ENCODE results near the gene PIP4K2A.

DNA sequence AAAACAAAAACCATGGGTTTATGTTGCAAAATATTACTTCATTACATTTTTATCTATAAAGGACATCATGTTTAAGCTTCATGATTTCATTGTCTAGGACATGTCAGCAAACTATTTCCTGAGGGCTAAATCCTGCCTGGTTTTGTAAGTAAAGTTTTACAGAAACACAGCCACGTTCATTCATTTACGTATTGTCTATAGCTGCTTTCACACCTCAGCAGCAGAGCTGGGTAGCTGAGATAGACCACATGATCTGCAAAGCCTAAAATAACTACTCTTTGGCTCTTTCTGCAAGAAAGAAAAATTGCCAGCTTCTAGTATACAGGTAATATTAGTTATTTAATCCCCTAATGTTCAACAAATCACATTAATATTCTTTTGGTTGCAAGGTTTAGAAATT, 12.7 kb upstream of the PIP4K2A start:
- TF ChIP-seq, protein P1, sequence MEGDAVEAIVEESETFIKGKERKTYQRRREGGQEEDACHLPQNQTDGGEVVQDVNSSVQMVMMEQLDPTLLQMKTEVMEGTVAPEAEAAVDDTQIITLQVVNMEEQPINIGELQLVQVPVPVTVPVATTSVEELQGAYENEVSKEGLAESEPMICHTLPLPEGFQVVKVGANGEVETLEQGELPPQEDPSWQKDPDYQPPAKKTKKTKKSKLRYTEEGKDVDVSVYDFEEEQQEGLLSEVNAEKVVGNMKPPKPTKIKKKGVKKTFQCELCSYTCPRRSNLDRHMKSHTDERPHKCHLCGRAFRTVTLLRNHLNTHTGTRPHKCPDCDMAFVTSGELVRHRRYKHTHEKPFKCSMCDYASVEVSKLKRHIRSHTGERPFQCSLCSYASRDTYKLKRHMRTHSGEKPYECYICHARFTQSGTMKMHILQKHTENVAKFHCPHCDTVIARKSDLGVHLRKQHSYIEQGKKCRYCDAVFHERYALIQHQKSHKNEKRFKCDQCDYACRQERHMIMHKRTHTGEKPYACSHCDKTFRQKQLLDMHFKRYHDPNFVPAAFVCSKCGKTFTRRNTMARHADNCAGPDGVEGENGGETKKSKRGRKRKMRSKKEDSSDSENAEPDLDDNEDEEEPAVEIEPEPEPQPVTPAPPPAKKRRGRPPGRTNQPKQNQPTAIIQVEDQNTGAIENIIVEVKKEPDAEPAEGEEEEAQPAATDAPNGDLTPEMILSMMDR (IDR thresholded peaks at IDR 0.05), result no peak
- TF ChIP-seq POLR2A (IDR thresholded peaks at IDR 0.05), result no peak
